Astrocyte of the spinal cord (primary cell): ENCODE data around the gene DUSP14.
"Not testable (repeated sequence)": the region's sequence is repeated elsewhere in the genome, so short reads cannot be mapped to it uniquely, and the experiment has no call there.

ENCODE experiments used
- DNase-seq: peaks from one replicate; pipeline ENCODE4 v3.0.0; 2011; ENCODE audit warnings: low read depth, low spot score
- H3K4me3 ChIP-seq: 2 replicates; pipeline ENCODE4 v1.5.1; 2011; ENCODE audit warnings: low read depth, mild to moderate bottlenecking, low read length, moderate library complexity
- in situ Hi-C: cut with HindIII; loops from 2 replicates; pipeline ENCODE4 v1.10.0; 2017; ENCODE audit warnings: low sequenced_read_pairs
- TF ChIP-seq, protein P1 (sequence below): IDR thresholded peaks from 2 replicates; pipeline ENCODE4 v1.5.1; 2012; ENCODE audit warnings: low read depth, mild to moderate bottlenecking, low read length, inconsistent platforms

Gene DUSP14

GRCh38 chr17:37502009-37502936 is 12.6 kb downstream of the DUSP14 start:
- H3K4me3 ChIP-seq = no peak overlapping the region
- in situ Hi-C loops = no loop called here
- TF ChIP-seq, protein P1, sequence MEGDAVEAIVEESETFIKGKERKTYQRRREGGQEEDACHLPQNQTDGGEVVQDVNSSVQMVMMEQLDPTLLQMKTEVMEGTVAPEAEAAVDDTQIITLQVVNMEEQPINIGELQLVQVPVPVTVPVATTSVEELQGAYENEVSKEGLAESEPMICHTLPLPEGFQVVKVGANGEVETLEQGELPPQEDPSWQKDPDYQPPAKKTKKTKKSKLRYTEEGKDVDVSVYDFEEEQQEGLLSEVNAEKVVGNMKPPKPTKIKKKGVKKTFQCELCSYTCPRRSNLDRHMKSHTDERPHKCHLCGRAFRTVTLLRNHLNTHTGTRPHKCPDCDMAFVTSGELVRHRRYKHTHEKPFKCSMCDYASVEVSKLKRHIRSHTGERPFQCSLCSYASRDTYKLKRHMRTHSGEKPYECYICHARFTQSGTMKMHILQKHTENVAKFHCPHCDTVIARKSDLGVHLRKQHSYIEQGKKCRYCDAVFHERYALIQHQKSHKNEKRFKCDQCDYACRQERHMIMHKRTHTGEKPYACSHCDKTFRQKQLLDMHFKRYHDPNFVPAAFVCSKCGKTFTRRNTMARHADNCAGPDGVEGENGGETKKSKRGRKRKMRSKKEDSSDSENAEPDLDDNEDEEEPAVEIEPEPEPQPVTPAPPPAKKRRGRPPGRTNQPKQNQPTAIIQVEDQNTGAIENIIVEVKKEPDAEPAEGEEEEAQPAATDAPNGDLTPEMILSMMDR = no peak
- DNase-seq = no peak

DNA sequence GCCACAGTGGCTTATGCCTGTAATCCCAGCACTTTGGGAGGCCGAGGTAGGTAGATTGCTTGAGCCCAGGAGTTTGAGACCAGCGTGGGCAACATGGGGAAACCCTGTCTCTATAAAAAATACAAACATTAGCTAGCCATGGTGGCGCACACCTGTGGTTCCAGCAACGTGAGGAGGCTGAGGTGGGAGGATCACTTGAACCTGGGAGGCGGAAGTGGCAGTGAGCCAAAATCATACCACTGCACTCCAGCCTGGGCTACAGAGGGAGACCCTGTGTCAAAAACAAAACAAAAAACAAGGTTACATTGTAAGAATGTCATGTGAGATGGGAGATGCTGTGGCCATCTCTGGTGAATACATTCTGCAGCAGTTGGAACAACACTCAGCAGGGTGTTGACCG is 13.5 kb downstream of the DUSP14 start:
- in situ Hi-C loops = no loop called here
- DNase-seq = no peak
- TF ChIP-seq, protein P1 = no peak
- H3K4me3 ChIP-seq = no peak overlapping the region

- TF ChIP-seq, protein P1 = no peak
- in situ Hi-C loops = no loop called here
- no peak overlapping the region for H3K4me3 ChIP-seq
- no peak for DNase-seq
These were observed 15.6 kb downstream of the DUSP14 start for GRCh38 chr17:37505333-37505732.

DNA sequence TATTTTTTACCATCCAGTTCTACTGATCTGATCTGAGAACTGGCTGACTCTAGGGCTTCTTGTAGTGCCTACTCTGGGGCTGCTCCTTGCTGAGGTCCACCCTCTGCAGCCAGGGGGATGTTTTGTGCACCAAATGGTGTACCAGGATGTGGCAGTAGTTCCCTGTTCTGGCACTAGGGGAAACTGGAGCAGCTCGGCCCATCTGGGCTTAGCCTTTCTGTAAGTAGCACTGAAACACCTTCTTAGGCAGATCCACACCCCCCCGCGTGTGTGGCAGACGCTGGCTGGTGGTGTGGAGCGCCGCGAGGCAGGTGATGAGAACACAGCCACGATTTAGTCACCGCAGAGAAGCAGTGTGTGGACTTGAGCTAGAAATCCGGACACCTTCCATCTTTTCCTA is 17.0 kb downstream of the DUSP14 start:
- no peak overlapping the region for H3K4me3 ChIP-seq

GRCh38 chr17:37507111-37507510 is 17.4 kb downstream of the DUSP14 start:
- no peak overlapping the region for H3K4me3 ChIP-seq
- TF ChIP-seq, protein P1 = no peak
- in situ Hi-C loops = no loop called here
- no peak for DNase-seq

More for the DNA sequence above, 17.0 kb downstream of the DUSP14 start:
- TF ChIP-seq, protein P1 = peak; percentile 72
- DNase-seq = no peak
- in situ Hi-C loops = no loop called here

DNA sequence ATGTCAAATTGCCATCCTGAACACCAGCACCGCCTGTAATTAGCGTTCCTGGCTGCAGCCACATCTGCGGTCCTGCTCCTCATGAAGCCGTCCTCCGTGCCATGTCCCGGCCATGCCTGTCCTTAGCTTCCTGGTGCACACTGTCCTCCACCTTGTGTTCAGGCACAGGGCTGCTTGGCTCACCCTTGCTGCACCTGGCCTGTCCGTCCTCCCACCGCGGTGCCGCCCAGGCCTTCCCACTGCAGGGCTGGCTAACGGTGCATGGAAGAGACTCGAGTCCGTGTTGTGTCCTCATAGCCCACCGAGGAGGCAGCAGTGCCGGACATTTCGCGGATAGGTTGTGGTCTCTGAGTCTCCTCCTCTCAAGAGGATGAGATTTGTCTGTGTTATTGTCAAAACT is 20.4 kb downstream of the DUSP14 start:
- TF ChIP-seq, protein P1 = no peak

GRCh38 chr17:37511642-37512041 is 22.0 kb downstream of the DUSP14 start:
- H3K4me3 ChIP-seq, in situ Hi-C loops, DNase-seq: not testable (repeated sequence)

More for the DNA sequence above, 20.4 kb downstream of the DUSP14 start:
- in situ Hi-C loops = no loop called here
- DNase-seq = no peak
- H3K4me3 ChIP-seq = no peak overlapping the region
